H1 (cell line): ENCODE measurements around the gene BRSK2. TPM values are rescaled to one million over a fixed set of nuclear protein-coding genes. Genes with fewer than 3 reads are reported as not detected.

Source experiments
- CTCF ChIA-PET: fragments of 300-600 bp; sonication (Branson Sonifier 250); formaldehyde crosslinking; loops from one replicate; lab custom pipeline; 2021; ENCODE audit not compliant: partially characterized antibody; lab: Charles Lee
- POLR2A ChIA-PET: fragments of 300-600 bp; sonication (Branson Sonifier 250); formaldehyde crosslinking; loops from one replicate; lab custom pipeline; 2021; ENCODE audit warnings: inconsistent platforms; ENCODE audit not compliant: partially characterized antibody; lab: Charles Lee
- DNase-seq, 2 experiments: peaks; one replicate each; pipeline versions ENCODE4 v3.0.0 to v3.0.0-alpha.2; 2010 to 2022; ENCODE audit warnings: low spot score in 2 of 2, low read depth in 1 of 2, mixed read lengths in 1 of 2
- FAIRE-seq: peaks from 2 replicates; lab custom pipeline; 2011; peaks lifted over from hg19 to GRCh38; lab: Jason Lieb, UNC
- H2AFZ ChIP-seq: 2 replicates; pipeline ENCODE4 v1.8.1; 2012; ENCODE audit warnings: low read length, inconsistent platforms
- H2AK5ac ChIP-seq: 2 replicates; pipeline ENCODE4 v1.6.1; 2013; ENCODE audit warnings: low read depth, low read length
- H2BK120ac ChIP-seq: replicated peaks from 2 replicates; pipeline ENCODE3; 2013; ENCODE audit warnings: low read depth, low read length, inconsistent platforms
- H2BK12ac ChIP-seq: 2 replicates; pipeline ENCODE4 v1.6.1; 2013; ENCODE audit warnings: low read depth, low read length
- H2BK15ac ChIP-seq: 2 replicates; pipeline ENCODE4 v1.6.1; 2013; ENCODE audit warnings: low read length
- H2BK20ac ChIP-seq: 2 replicates; pipeline ENCODE4 v1.6.1; 2013; ENCODE audit warnings: low read length
- H2BK5ac ChIP-seq: 2 replicates; pipeline ENCODE4 v1.6.1; 2013; ENCODE audit warnings: low read depth, low read length
- H3K14ac ChIP-seq: 2 replicates; pipeline ENCODE4 v1.6.1; 2013; ENCODE audit warnings: inconsistent platforms; ENCODE audit not compliant: insufficient read length
- H3K18ac ChIP-seq: 2 replicates; pipeline ENCODE4 v1.6.1; 2013; ENCODE audit warnings: low read length; ENCODE audit errors: extremely low read depth
- H3K23ac ChIP-seq: 2 replicates; pipeline ENCODE4 v1.6.1; 2013; ENCODE audit warnings: inconsistent platforms; ENCODE audit not compliant: insufficient read length
- H3K23me2 ChIP-seq: 2 replicates; pipeline ENCODE4 v1.6.1; 2013; ENCODE audit warnings: low read depth, low read length
- H3K27ac ChIP-seq: 2 replicates; pipeline ENCODE4 v1.6.1; 2011; ENCODE audit warnings: low read depth, low read length, inconsistent platforms
- H3K27me3 ChIP-seq, 4 experiments: replicated peaks in 1 of 4; 1 replicate in 1 of 4; 2 replicates in 3 of 4; pipeline versions ENCODE4 v1.6.1 to v1.8.1; 2011 to 2013; ENCODE audit warnings: low read length in 3 of 4, mild to moderate bottlenecking in 3 of 4, inconsistent platforms in 2 of 4, mixed read lengths in 2 of 4, moderate library complexity in 1 of 4; ENCODE audit not compliant: control insufficient read depth in 3 of 4, insufficient read depth in 3 of 4; ENCODE audit errors: extremely low read depth in 1 of 4
- H3K36me3 ChIP-seq, 4 experiments: 2 replicates each; pipeline versions ENCODE4 v1.6.1 to v1.8.1; 2011 to 2013; ENCODE audit warnings: mild to moderate bottlenecking in 4 of 4, low read length in 3 of 4, moderate library complexity in 2 of 4, control low read depth in 1 of 4, inconsistent platforms in 1 of 4; ENCODE audit not compliant: insufficient read depth in 4 of 4, control insufficient read depth in 2 of 4
- H3K4ac ChIP-seq: replicated peaks from 2 replicates; pipeline ENCODE3; 2013; ENCODE audit warnings: low read length, low read depth, mixed read lengths, inconsistent platforms; ENCODE audit not compliant: insufficient read length
- H3K4me1 ChIP-seq, 4 experiments: replicated peaks in 1 of 4; 1 replicate in 1 of 4; 2 replicates in 3 of 4; pipeline versions ENCODE4 v1.6.1 to v1.8.1; 2011 to 2013; ENCODE audit warnings: low read length in 3 of 4, inconsistent platforms in 2 of 4, mixed read lengths in 1 of 4; ENCODE audit not compliant: insufficient read depth in 4 of 4, control insufficient read depth in 3 of 4
- H3K4me2 ChIP-seq, 2 experiments: 2 replicates each; pipeline versions ENCODE4 v1.6.1 to v1.8.1; 2011 to 2013; ENCODE audit warnings: low read depth in 2 of 2, low read length in 2 of 2, control low read depth in 1 of 2, inconsistent platforms in 1 of 2, mild to moderate bottlenecking in 1 of 2; ENCODE audit not compliant: insufficient read depth in 1 of 2
- H3K4me3 ChIP-seq, 4 experiments: fragments of 200-600, 300-600 bp in 1 of 4; sonication (generic), shearing (Covaris generic), sonication (Bioruptor Twin) in 1 of 4; 2 replicates each; pipeline versions ENCODE4 v1.5.1 to v1.8.1; 2011 to 2016; ENCODE audit warnings: low read length in 4 of 4, low read depth in 3 of 4, control low read depth in 2 of 4, inconsistent platforms in 2 of 4, mild to moderate bottlenecking in 2 of 4, mixed read lengths in 1 of 4, moderate library complexity in 1 of 4; ENCODE audit not compliant: insufficient read depth in 2 of 4; ENCODE audit errors: extremely low read depth in 1 of 4
- H3K56ac ChIP-seq: replicated peaks from 2 replicates; pipeline ENCODE3; 2013; ENCODE audit warnings: low read depth, mild to moderate bottlenecking, mixed read lengths, low read length, inconsistent platforms; ENCODE audit not compliant: insufficient read length
- H3K79me1 ChIP-seq: 2 replicates; pipeline ENCODE4 v1.6.1; 2013; ENCODE audit warnings: low read depth, low read length, control low read depth
- H3K79me2 ChIP-seq, 2 experiments: 2 replicates each; pipeline versions ENCODE4 v1.6.1 to v1.8.1; 2012 to 2013; ENCODE audit warnings: low read length in 2 of 2, mild to moderate bottlenecking in 2 of 2, inconsistent platforms in 1 of 2; ENCODE audit not compliant: insufficient read depth in 2 of 2, control insufficient read depth in 1 of 2
- H3K9ac ChIP-seq, 4 experiments: replicated peaks in 1 of 4; 1 replicate in 1 of 4; 2 replicates in 3 of 4; pipeline versions ENCODE4 v1.6.1 to v1.8.1; 2011 to 2013; ENCODE audit warnings: low read depth in 3 of 4, low read length in 3 of 4, control low read depth in 2 of 4, mild to moderate bottlenecking in 2 of 4, moderate library complexity in 2 of 4, inconsistent platforms in 1 of 4; ENCODE audit errors: extremely low read depth in 1 of 4
- H3K9me3 ChIP-seq, 2 experiments: 2 replicates each; pipeline versions ENCODE4 v1.6.1 to v1.8.1; 2012 to 2013; ENCODE audit warnings: mild to moderate bottlenecking in 2 of 2, moderate library complexity in 2 of 2, control low read depth in 1 of 2, inconsistent platforms in 1 of 2, low read depth in 1 of 2, low read length in 1 of 2, mixed read lengths in 1 of 2; ENCODE audit not compliant: insufficient read depth in 2 of 2
- H4K20me1 ChIP-seq, 2 experiments: replicated peaks in 1 of 2; 2 replicates each; pipeline versions ENCODE3 to v1.8.1; 2011 to 2013; ENCODE audit warnings: inconsistent platforms in 2 of 2, low read length in 2 of 2, mild to moderate bottlenecking in 1 of 2; ENCODE audit not compliant: insufficient read depth in 2 of 2, control insufficient read depth in 1 of 2
- H4K5ac ChIP-seq: 2 replicates; pipeline ENCODE4 v1.6.1; 2013; ENCODE audit warnings: low read length, low read depth, mixed read lengths, inconsistent platforms; ENCODE audit not compliant: insufficient read length
- H4K8ac ChIP-seq: 2 replicates; pipeline ENCODE4 v1.8.0; 2013; ENCODE audit warnings: mild to moderate bottlenecking, moderate library complexity, low read length, inconsistent platforms; ENCODE audit not compliant: insufficient read depth; ENCODE audit errors: extremely low read depth
- H4K91ac ChIP-seq: replicated peaks from 2 replicates; pipeline ENCODE3; 2013; ENCODE audit warnings: low read length, mixed read lengths, inconsistent platforms; ENCODE audit not compliant: insufficient read length
- ASH2L ChIP-seq: fragments of 200-600, 300-600 bp; sonication (generic); IDR thresholded peaks from one replicate; pipeline ENCODE4 v1.7.1; 2017; ENCODE audit warnings: low read length
- BRCA1 ChIP-seq: IDR thresholded peaks from 2 replicates; pipeline ENCODE4 v1.6.1; 2012; ENCODE audit warnings: low read depth, low read length, improper control_type of control experiment
- CHD1 ChIP-seq: IDR thresholded peaks from 2 replicates; pipeline ENCODE4 v1.6.1; 2012; ENCODE audit warnings: low read depth, low read length, improper control_type of control experiment
- EP300 ChIP-seq, 2 experiments: IDR thresholded peaks; 1 replicate in 1 of 2; 2 replicates in 1 of 2; pipeline ENCODE4 v1.6.1; 2011 to 2012; ENCODE audit warnings: low read depth in 2 of 2, low read length in 2 of 2, mild to moderate bottlenecking in 2 of 2, borderline replicate concordance in 1 of 2, inconsistent platforms in 1 of 2, moderate library complexity in 1 of 2
- GTF2F1 ChIP-seq: IDR thresholded peaks from 2 replicates; pipeline ENCODE4 v1.6.1; 2012; ENCODE audit warnings: low read depth, low read length, improper control_type of control experiment, borderline replicate concordance
- JUN ChIP-seq: IDR thresholded peaks from 2 replicates; pipeline ENCODE4 v1.6.1; 2011; ENCODE audit warnings: low read depth, mild to moderate bottlenecking, improper control_type of control experiment, low read length
- RAD21 ChIP-seq, 2 experiments: IDR thresholded peaks in 1 of 2; conservative IDR thresholded peaks in 1 of 2; 2 replicates each; pipeline ENCODE4 v1.6.1; 2011; ENCODE audit warnings: low read depth in 2 of 2, low read length in 2 of 2, improper control_type of control experiment in 1 of 2, inconsistent platforms in 1 of 2, mild to moderate bottlenecking in 1 of 2, moderate library complexity in 1 of 2
- RBBP5 ChIP-seq: IDR thresholded peaks from 2 replicates; pipeline ENCODE4 v1.7.1; 2012; ENCODE audit warnings: low read depth, mild to moderate bottlenecking, inconsistent platforms, low read length, moderate library complexity, borderline replicate concordance
- RXRA ChIP-seq: IDR thresholded peaks from 2 replicates; pipeline ENCODE4 v1.6.1; 2011; ENCODE audit warnings: low read depth, mild to moderate bottlenecking, low read length, moderate library complexity; ENCODE audit not compliant: insufficient read depth
- SIRT6 ChIP-seq: IDR thresholded peaks from one replicate; pipeline ENCODE4 v1.7.1; 2012; ENCODE audit warnings: low read length, inconsistent platforms
- TCF12 ChIP-seq: IDR thresholded peaks from 2 replicates; pipeline ENCODE4 v1.6.1; 2011; ENCODE audit warnings: low read depth, mild to moderate bottlenecking, low read length
- YY1 ChIP-seq: IDR thresholded peaks from 2 replicates; pipeline ENCODE4 v1.6.1; 2011; ENCODE audit warnings: low read depth, mild to moderate bottlenecking, low read length
- WGBS, 2 experiments: shearing (Covaris generic) in 1 of 2; methylation state at CpG; one replicate each; pipeline versions ENCODE4 v1.1.6 to v1.1.7; 2013 to 2015; ENCODE audit warnings: low lambda C conversion rate in 2 of 2, mixed read lengths in 2 of 2, inconsistent platforms in 1 of 2, low coverage in 1 of 2, missing lambda C conversion rate in 1 of 2; ENCODE audit not compliant: insufficient replicate concordance in 2 of 2, insufficient coverage in 1 of 2, insufficient read length in 1 of 2; ENCODE audit errors: extremely low coverage in 1 of 2, missing lambda C conversion rate in 1 of 2; 5-methylcytosine and 5-hydroxymethylcytosine counted together
- polyA plus RNA-seq, 7 experiments: library from polyadenylated mRNA; depleted of rRNA in 3 of 7; stranded (reverse) in 5 of 7; unstranded in 2 of 7; fragments of >200 nt in 5 of 7; fragments of 200-250 nt in 2 of 7; gene quantifications; 1 replicate in 5 of 7; 2 replicates in 1 of 7; 4 replicates in 1 of 7; pipeline versions ENCODE4 v1.2.1 to v1.2.3, GENCODE V29; 2011 to 2013; ENCODE audit warnings: missing spikeins in 2 of 7, mixed read lengths in 2 of 7
- total RNA-seq: library from RNA; stranded (reverse); fragmentation: NEBNext Ultra II Directional; extraction: Animal tissue kit (Norgen Biotek cat#: 25700); gene quantifications from 2 replicates; pipeline ENCODE4 v1.2.1, GENCODE V29; 2021

BRSK2 gene
- total and polyA plus RNA-seq, 2 of the 8 experiments (the other 6 are each of a cell fraction or from before 2014, with no cell fraction given), result 17.3 to 27.1 TPM

- Histone ChIP-seq H3K4ac (no peak overlapping the region), H4K20me1 (no peaks in the 10 kb centered on the region), H3K79me1 (no peaks in the 10 kb centered on the region), H3K18ac (no peak overlapping the region), H3K9me3 (peaks cover 0 to 8% of the 10 kb centered on the region in 2 experiments; a peak in 1 of 4 replicates), H4K8ac (peak overlapping the region; percentile 79), H2AK5ac (no peak overlapping the region), H3K4me1 (no peaks in the 10 kb centered on the region; a peak in 1 of 7 replicates), H4K5ac (no peak overlapping the region), H3K56ac (no peak overlapping the region), H3K36me3 (no peaks in the 10 kb centered on the region), H3K4me3 (no peak overlapping the region), H3K23me2 (no peaks in the 10 kb centered on the region), H2BK20ac (no peak overlapping the region), H2AFZ (no peak overlapping the region), H3K23ac (no peak overlapping the region), H3K9ac (no peak overlapping the region), H3K14ac (no peak overlapping the region), H3K27ac (no peak overlapping the region), H3K79me2 (no peaks in the 10 kb centered on the region), H2BK5ac (no peak overlapping the region), H2BK15ac (no peak overlapping the region), H2BK12ac (no peak overlapping the region), H2BK120ac (no peak overlapping the region), H3K4me2 (no peak overlapping the region), H3K27me3 (no peaks in the 10 kb centered on the region), H4K91ac (no peak overlapping the region)
- WGBS, 2 experiments, result 87% methylated on average over 22 of the region's 25 CpGs; no CpG with 5 or more reads in 1 of the 2 experiments
- CTCF ChIA-PET, result interaction anchor here (0.8 to 1.3 kb wide), 2 partner anchors 13 to 113 kb away, joined by 4 read pairs; no protein-coding TSS in a partner anchor
- DNase-seq, result no peak
- POLR2A ChIA-PET, result interaction anchor here (3.8 kb wide), 1 partner anchor 25 kb away, joined by 12 read pairs; no protein-coding TSS in a partner anchor
- FAIRE-seq, result no peak
- TF ChIP-seq SIRT6 (no peak), YY1 (no peak), BRCA1 (no peak), JUN (no peak), RAD21 (IDR thresholded peaks at IDR 0.05 in 1 of 2, conservative IDR thresholded peaks at IDR 0.05 in 1 of 2; ENCODE audit: low read depth in 2 of 2, low read length in 2 of 2) (no peak), GTF2F1 (no peak), RXRA (no peak), RBBP5 (no peak), CHD1 (no peak), ASH2L (no peak), TCF12 (no peak), EP300 (IDR thresholded peaks at IDR 0.05; ENCODE audit: borderline replicate concordance in 1 of 2, low read depth in 2 of 2, low read length in 2 of 2) (no peak)
These were observed 14.4 kb upstream of the BRSK2 start for GRCh38 chr11:1375161-1375954.
